ENCODE data around the gene HOXB3.

GRCh38 chr17:48505788-48506187 lies 84.3 kb downstream of the HOXB3 start:
- TF ChIP-seq CTCF (IDR thresholded peaks at IDR 0.05), result no peak
- peak in 3 of 4 donors; percentile 62 to 65 (median 63) for TF ChIP-seq POLR2AphosphoS5 (IDR thresholded peaks at IDR 0.05)

All from sigmoid colon (tissue), 4 donors.